Motor neuron (in vitro differentiated cells): Measurements from ENCODE around the gene GHRH. TPM values are rescaled to one million over a fixed set of nuclear protein-coding genes. Genes with fewer than 3 reads are reported as not detected.

Experiments used
- ATAC-seq, 8 experiments: fragments of 200-7000 bp; cut with Tn5 transposase; replicated peaks in 6 of 8; 2 replicates each; pipeline ENCODE4 v1.8.0; 2021; ENCODE audit warnings: mild to moderate bottlenecking in 8 of 8, moderate library complexity in 8 of 8
- H3K27ac ChIP-seq, 2 donors: fragments of 250-450 bp; sonication (Bioruptor Pico); 2 replicates each; pipeline ENCODE4 v1.9.0; 2021; ENCODE audit warnings: antibody characterized with exemption in 2 of 2, mild to moderate bottlenecking in 2 of 2, moderate library complexity in 1 of 2
- H3K4me1 ChIP-seq, 2 donors: fragments of 250-450 bp; sonication (Bioruptor Pico); replicated peaks in 1 of 2; 2 replicates each; pipeline ENCODE4 v1.6.1; 2021; ENCODE audit warnings: antibody characterized with exemption in 2 of 2, mild to moderate bottlenecking in 2 of 2, moderate library complexity in 1 of 2
- H3K4me3 ChIP-seq, 5 donors: fragments of 250-450 bp; sonication (Bioruptor Pico); 2 replicates each; pipeline ENCODE4 v1.9.0; 2021; ENCODE audit warnings: antibody characterized with exemption in 5 of 5, mild to moderate bottlenecking in 5 of 5, moderate library complexity in 4 of 5
- WGBS, 10 experiments: fragments of 450-650 bp; shearing (Covaris generic); methylation state at CpG; one replicate each; pipeline ENCODE4 v1.0.0; 2022; 5-methylcytosine and 5-hydroxymethylcytosine counted together
- in situ Hi-C, 9 experiments: fragments of 400-800 bp; cut with MboI; loops; one replicate each; pipeline ENCODE4 v1.15.0; 2021; ENCODE audit warnings: low sequenced_read_pairs in 9 of 9, low pct_unique_long_range_greater_than_20kb in 2 of 9; ENCODE audit not compliant: unreplicated experiment in 9 of 9
- total RNA-seq, 8 experiments: library from RNA; unstranded; fragments of 300-600 nt; gene quantifications; 2 replicates each; pipeline versions ENCODE4 v1.2.3 to v1.2.4, GENCODE V29; 2022

GHRH gene
- total RNA-seq, 8 experiments from 2014 or later: not detected

DNA sequence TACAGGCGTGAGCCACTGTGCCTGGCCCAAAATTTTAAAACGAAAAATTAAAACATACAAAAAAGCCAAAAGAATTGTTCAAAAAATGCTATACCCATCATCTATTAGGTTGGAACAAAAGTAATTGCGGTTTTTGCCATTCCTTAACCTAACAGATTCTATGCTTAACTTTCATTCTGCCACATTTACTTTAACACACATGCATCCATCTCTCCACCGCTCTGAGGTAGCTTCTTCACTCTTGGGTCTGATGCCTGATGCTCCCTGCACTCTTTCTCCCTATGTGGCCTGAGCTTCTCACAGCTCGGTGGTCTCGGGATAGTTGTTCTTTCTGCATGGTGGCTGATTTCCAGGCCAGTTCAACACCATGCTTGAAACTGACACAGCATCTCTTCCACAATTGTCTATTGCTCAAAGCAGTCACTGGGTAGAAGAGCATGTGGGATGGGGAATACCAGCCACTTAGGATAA is 23.1 kb upstream of the GHRH start:
- H3K4me3 ChIP-seq: no peak overlapping the region
- no peak overlapping the region for H3K27ac ChIP-seq
- 54 to 100% (median 87%) methylated on average over 1 to 5 of the region's 6 CpGs; no CpG with 5 or more reads in 1 of the 10 experiments for WGBS, 10 experiments
- ATAC-seq: no peak
- in situ Hi-C loops: loop anchor here in 3 of 9 experiments (10.0 to 25.0 kb wide), 3 partner anchors 100 to 250 kb away; no protein-coding TSS in a partner anchor
- peaks cover 8 to 9% of the 10 kb centered on the region in 2 donors for H3K4me1 ChIP-seq

DNA sequence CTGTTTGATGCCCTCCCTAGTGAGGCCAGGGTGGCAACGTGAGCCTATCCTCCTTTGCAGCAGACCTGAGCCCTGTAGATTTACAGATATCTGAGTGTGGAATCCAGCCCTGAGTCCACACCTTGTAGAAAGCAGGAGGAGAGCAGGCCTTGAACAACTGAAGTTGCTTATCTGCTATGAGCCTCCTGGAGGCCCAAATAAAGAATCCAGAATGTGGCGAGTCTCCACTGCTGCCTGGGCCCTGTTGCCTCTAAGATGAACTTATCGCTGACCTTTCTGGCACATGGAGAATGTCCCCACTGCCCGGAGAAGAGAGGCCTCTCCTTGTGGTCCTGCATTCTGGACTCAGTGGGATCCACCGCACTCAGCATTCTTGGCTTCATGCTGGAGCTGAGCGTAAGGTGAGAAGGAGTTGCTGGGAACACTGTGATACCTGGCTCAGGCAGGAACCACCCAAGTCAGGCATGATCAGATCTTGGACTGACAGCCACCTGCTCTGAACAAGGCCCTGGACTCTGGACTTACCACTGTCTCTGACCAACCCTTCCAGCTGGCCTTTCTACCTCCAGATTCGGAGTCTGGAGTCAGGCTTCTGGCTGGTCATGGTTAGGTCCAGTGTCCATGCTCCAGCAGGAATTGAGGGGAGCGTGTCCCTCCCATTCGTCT is 22.0 kb upstream of the GHRH start:
- in situ Hi-C loops: loop anchor here in 3 of 9 experiments (10.0 to 25.0 kb wide), 3 partner anchors 101 to 251 kb away; no protein-coding TSS in a partner anchor
- Histone ChIP-seq H3K27ac (no peak overlapping the region), H3K4me1 (peaks cover 7 to 8% of the 10 kb centered on the region in 2 donors), H3K4me3 (no peak overlapping the region)
- no peak for ATAC-seq
- WGBS, 10 experiments: 50 to 100% (median 84%) methylated on average over 1 to 8 of the region's 9 CpGs; no CpG with 5 or more reads in 1 of the 10 experiments

DNA sequence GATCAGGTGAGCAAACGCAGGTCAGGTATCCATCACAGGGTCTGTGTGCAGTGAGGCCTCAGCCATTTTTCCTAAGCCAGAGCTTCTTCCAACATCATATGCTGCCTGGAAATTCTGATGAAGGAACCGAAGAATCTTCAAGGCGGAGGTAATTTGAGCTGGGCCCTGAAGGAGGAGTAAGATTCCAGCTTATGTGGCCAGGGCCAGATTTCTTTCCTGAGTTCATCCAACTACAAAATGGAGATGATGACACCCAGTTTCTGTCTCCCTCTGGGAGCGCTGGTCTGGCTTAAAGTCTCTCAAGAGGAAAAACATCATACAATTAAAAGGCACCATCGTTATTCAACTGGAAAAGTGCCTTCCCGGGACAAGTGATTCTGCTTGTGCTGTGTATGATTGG is 20.9 kb upstream of the GHRH start:
- in situ Hi-C loops: loop anchor here in 3 of 9 experiments (10.0 to 25.0 kb wide), 3 partner anchors 102 to 252 kb away; no protein-coding TSS in a partner anchor
- 0 to 91% (median 54%) methylated on average over 1 to 5 of the region's 6 CpGs for WGBS, 10 experiments
- ATAC-seq: peak in 4 of 8 experiments; percentile 35 to 93 (median 92)
- Histone ChIP-seq H3K4me1 (peaks cover 6 to 8% of the 10 kb centered on the region in 2 donors), H3K4me3 (no peak overlapping the region), H3K27ac (no peak overlapping the region)

DNA sequence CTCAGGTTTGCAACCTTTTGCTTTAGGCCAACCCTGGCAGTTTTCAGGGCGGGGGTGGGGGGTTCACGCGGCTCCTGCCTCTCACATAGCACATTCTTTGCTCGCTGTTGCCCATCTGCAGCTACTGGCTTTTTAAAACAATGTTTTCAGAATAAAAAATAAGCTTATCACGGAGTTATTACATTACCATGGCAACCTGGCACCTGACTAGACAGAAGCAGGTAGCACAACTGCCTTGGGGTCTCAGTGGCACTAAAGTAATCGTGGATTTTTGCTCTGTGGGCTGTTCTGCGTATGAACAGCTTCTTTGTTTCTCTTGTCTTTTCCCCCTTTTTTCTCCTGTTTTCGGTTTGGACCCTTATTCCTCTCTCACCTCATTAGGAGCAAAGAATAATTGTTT is 18.8 kb upstream of the GHRH start:
- in situ Hi-C loops: loop anchor here in 3 of 9 experiments (10.0 to 25.0 kb wide), 3 partner anchors 104 to 254 kb away; no protein-coding TSS in a partner anchor

DNA sequence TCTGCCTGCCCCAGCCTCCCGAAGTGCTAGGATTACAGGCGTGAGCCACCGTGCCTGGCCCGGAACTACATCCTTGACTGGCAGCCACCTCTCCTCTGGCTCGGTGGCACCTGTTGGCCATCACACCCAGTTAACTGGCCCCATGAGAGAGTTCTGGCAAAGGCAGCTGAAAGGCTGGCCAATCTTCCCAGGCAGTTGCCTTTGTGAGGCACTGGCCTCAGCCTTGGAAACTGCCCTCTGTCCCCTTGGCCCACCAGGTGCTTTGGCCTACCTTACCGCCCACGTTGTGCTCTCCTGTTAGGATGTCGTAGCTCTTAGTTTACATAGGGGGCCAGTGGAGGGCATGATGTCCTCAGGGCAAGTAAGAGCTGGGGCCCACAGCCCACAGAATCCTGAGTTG is 18.2 kb upstream of the GHRH start:
- Histone ChIP-seq H3K4me1 (peaks cover 6 to 8% of the 10 kb centered on the region in 2 donors), H3K27ac (no peak overlapping the region), H3K4me3 (no peak overlapping the region)
- ATAC-seq: no peak
- 80 to 97% (median 85%) methylated on average over 1 to 5 of the region's 8 CpGs; no CpG with 5 or more reads in 7 of the 10 experiments for WGBS, 10 experiments
- in situ Hi-C loops: loop anchor here in 5 of 9 experiments (10.0 to 25.0 kb wide), 3 partner anchors 105 to 255 kb away; no protein-coding TSS in a partner anchor

More for the DNA sequence above, 18.8 kb upstream of the GHRH start:
- no peak overlapping the region for H3K4me3 ChIP-seq
- H3K27ac ChIP-seq: no peak overlapping the region
- WGBS, 10 experiments: 56 to 92% (median 74%) methylated on average over 2 to 8 of the region's 8 CpGs; no CpG with 5 or more reads in 1 of the 10 experiments
- no peak for ATAC-seq
- H3K4me1 ChIP-seq: peaks cover 6 to 8% of the 10 kb centered on the region in 2 donors

DNA sequence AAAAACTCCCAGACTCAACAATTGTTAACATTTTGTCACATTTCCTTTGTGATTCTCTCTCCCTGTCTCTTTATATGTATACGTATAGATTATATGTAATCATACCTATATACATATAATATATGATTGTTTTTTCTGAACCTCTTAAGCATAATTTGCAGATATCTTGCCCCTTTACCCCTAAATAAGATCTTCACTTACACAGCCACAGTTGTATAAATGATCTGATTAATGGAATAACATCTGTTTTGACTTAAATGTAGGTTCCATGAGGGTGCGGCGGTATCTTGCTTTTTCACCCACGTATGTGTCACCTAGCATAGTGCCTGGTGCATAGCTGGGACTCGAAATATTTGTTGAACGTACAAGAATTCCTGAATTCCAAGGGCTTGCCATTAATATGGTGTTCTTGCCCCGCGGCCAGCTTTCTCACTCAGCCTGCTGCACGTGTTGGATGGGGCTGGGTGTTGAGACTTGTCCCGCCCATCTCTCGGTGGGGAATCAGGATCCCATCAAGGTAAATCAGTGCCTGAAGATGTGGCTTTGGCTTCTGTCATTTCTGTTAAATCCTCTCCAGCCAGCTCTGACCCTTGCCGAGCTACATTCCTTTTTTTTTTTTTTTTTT is 17.5 kb upstream of the GHRH start:
- H3K27ac ChIP-seq: no peak overlapping the region
- H3K4me3 ChIP-seq: no peak overlapping the region
- ATAC-seq: peak in 3 of 8 experiments; percentile 35 to 41 (median 38)
- in situ Hi-C loops: loop anchor here in 3 of 9 experiments (10.0 to 25.0 kb wide), 2 partner anchors 108 to 256 kb away; no protein-coding TSS in a partner anchor
- peaks cover 6 to 8% of the 10 kb centered on the region in 2 donors for H3K4me1 ChIP-seq
- 18 to 100% (median 60%) methylated on average over 2 to 7 of the region's 12 CpGs; no CpG with 5 or more reads in 1 of the 10 experiments for WGBS, 10 experiments

DNA sequence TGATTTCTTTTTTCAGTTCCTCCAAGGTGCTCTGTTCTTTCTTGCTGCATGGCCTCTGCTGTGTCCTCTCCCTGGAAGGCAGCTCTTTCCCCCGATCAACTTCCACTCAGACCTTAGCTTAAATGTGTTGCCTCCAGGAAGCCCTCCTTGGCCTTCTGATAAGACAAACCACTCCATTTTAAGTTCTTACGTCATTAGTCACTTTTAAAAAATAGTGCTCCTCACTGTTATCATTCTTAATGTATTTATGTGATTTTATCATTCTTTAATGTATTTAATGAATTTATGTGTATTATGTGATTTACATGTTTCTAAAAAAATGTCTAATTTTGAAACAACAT is 15.6 kb upstream of the GHRH start:
- ATAC-seq: no peak
- in situ Hi-C loops: loop anchor here in 3 of 9 experiments (10.0 to 25.0 kb wide), 2 partner anchors 110 to 258 kb away; no protein-coding TSS in a partner anchor
- H3K4me3 ChIP-seq: no peak overlapping the region
- H3K4me1 ChIP-seq: peaks cover 3 to 5% of the 10 kb centered on the region in 2 donors
- 79 to 100% (median 90%) methylated on average over 1 to 2 of the region's 2 CpGs; no CpG with 5 or more reads in 2 of the 10 experiments for WGBS, 10 experiments
- no peak overlapping the region for H3K27ac ChIP-seq

DNA sequence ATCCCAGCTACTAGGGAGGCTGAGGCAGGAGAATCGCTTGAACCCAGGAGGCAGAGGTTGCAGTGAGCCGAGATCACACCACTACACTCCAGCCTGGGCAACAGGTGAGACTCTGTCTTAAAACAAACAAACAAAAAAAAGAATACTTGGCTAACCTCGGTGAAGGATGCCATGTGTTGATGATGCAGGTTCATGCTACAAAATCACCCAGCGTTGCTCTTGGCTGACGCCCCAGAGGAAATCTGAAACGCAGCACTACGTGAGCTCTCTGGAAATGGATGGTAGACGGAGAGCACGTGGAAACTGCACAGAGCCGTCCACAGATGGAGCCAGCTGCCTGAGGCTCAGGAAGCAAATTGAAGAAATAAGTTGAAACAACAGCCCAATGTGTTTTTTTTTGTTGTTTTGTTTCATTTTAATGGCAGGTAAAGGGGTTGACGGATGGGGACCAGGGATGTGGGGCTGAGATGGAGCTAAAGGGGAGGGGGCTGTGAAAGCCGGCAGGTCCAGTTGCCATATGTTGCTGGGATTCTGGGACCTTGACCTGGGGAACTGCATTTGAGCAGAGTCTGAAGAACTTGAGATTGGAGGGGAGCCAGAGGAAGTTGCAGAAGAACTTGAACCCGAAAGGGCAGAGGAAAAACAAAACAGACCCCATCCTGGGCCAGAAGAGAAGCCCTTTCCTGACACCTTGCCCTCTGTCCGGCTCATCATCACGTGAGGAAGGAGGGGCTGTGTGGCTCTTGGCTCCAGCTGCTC is 15.1 kb upstream of the GHRH start:
- H3K4me1 ChIP-seq: peaks cover 3 to 5% of the 10 kb centered on the region in 2 donors
- 3 to 100% (median 73%) methylated on average over 2 to 12 of the region's 15 CpGs; no CpG with 5 or more reads in 2 of the 10 experiments for WGBS, 10 experiments
- no peak overlapping the region for H3K4me3 ChIP-seq
- in situ Hi-C loops: loop anchor here in 3 of 9 experiments (10.0 to 25.0 kb wide), 2 partner anchors 111 to 258 kb away; no protein-coding TSS in a partner anchor
- peak in 3 of 8 experiments; percentile 95 to 98 (median 96) for ATAC-seq
- no peak overlapping the region for H3K27ac ChIP-seq

DNA sequence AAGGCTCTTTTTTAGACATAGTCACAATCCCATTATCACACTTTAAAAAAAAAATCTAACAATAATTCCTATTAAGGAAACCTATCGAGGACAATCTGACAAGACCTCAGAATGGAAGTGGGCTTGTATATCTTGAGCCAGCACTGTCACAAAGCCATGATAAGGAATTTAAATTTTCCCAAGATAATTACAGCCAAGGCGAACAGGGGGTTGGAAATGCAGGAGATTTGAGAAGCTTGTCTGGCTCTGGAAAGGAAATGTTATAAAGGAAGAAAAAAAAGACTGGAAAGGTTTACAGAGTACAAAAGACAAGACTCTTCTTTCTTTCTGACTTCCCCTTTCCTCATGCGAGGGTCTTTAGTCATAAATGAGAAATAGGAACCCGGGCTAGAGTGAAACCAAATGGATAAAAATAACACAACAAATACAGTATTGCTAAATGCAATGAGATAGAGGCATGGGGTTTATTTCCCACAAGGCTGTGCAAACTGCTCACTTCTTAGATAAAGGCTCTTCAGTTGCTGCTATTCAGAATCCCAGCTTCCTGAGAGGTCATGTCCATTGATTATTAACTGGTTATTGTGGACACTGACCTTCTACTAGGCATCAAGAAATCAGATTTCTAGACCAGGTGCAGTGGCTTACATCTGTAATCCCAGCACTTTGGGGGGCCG is 13.4 kb upstream of the GHRH start:
- 45 to 86% (median 64%) methylated on average over 2 to 5 of the region's 5 CpGs for WGBS, 10 experiments
- Histone ChIP-seq H3K4me1 (peaks cover 0 to under 1% of the 10 kb centered on the region in 2 donors), H3K27ac (no peak overlapping the region), H3K4me3 (no peak overlapping the region)
- no peak for ATAC-seq
- in situ Hi-C loops: loop anchor here in 6 of 9 experiments (10.0 to 25.0 kb wide), 3 partner anchors 112 to 262 kb away; partner anchors contain the start of gene BLCAP (in 3 of the 6)

DNA sequence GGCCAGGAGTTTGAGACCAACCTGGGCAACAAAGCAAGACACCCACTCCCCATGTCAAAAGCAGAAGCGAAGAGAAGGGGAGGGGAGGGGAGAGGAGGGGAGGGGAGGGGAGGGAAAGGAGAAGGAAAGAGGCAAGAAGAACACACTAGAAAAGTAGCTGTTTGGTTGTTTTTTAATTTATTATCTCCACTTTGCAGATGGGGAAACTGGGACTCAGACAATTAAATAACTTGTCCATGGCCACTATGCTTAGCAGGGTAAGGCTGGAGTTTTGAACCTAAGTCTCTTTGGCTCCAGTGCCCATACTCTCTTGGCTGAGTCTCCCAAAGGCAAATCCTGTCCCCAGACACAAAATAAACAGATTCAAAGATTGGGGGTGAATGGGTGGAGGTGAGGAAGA is 12.4 kb upstream of the GHRH start:
- Histone ChIP-seq H3K4me3 (no peak overlapping the region), H3K27ac (no peak overlapping the region), H3K4me1 (peaks cover 4 to 7% of the 10 kb centered on the region in 2 donors)
- in situ Hi-C loops: loop anchor here in 6 of 9 experiments (10.0 to 25.0 kb wide), 2 partner anchors 261 to 263 kb away; partner anchors contain the start of gene BLCAP (in 3 of the 6)
- no CpG with 5 or more reads among the region's 1 CpG for WGBS, 10 experiments
- no peak for ATAC-seq

DNA sequence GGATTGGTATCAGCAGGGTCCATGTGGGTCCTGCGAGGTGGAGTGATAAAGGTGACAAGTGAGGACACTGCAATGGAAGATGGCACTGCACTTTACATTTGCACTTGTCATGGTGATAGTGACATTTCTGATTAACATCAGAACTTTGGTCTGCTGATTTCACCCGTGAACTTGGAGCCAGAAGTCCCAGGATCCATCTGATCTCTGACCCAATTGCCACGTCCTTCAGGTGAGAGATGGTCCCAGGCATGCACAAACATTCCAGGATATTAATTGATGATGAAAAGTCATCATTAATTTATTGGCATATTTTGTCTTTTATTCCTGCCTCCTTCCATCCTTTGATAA is 9.8 kb upstream of the GHRH start:
- Histone ChIP-seq H3K27ac (no peak overlapping the region), H3K4me1 (peaks cover 18 to 19% of the 10 kb centered on the region in 2 donors), H3K4me3 (no peak overlapping the region)
- in situ Hi-C loops: loop anchor here in 6 of 9 experiments (10.0 to 25.0 kb wide), 2 partner anchors 263 to 266 kb away; partner anchors contain the start of gene BLCAP (in 3 of the 6)
- no peak for ATAC-seq
- WGBS, 10 experiments: 35 to 100% (median 87%) methylated on average over 1 to 3 of the region's 3 CpGs; no CpG with 5 or more reads in 2 of the 10 experiments
